Measurements from ENCODE around the gene PRKAR1B. TPM values are rescaled to one million over a fixed set of nuclear protein-coding genes. Genes with fewer than 3 reads are reported as not detected.
"Not testable (repeated sequence)": the region's sequence is repeated elsewhere in the genome, so short reads cannot be mapped to it uniquely, and the experiment has no call there.

The PRKAR1B gene
- polyA plus RNA-seq, 3 donors from 2014 or later, result 3.0 to 6.1 (median 3.9) TPM

GRCh38 chr7:652881-653280 is 74.2 kb downstream of the PRKAR1B start:
- DNase-seq, result no peak
- H3K27me3 Mint-ChIP-seq (ENCODE audit: low read depth in 3 of 3), result no peaks in the 10 kb centered on the region
- H3K4me3 Mint-ChIP-seq, result no peak overlapping the region
- H3K36me3 Mint-ChIP-seq, result no peaks in the 10 kb centered on the region
- no peak overlapping the region for H3K27ac Mint-ChIP-seq
- no peaks in the 10 kb centered on the region for H3K4me1 Mint-ChIP-seq
- no peaks in the 10 kb centered on the region for H3K9me3 Mint-ChIP-seq

- not testable (repeated sequence) for H3K27me3 Mint-ChIP-seq (ENCODE audit: low read depth in 3 of 3); H3K9me3 Mint-ChIP-seq; DNase-seq; H3K4me3 Mint-ChIP-seq; H3K27ac Mint-ChIP-seq; H3K4me1 Mint-ChIP-seq; H3K36me3 Mint-ChIP-seq
Measured at GRCh38 chr7:652167-652566, 74.9 kb downstream of the PRKAR1B start.

- H3K27ac Mint-ChIP-seq, result no peak overlapping the region
- no peaks in the 10 kb centered on the region for H3K4me1 Mint-ChIP-seq
- no peaks in the 10 kb centered on the region for H3K9me3 Mint-ChIP-seq
- DNase-seq, result peak in 1 of 3 donors; percentile 7
- H3K4me3 Mint-ChIP-seq, result no peak overlapping the region
- no peaks in the 10 kb centered on the region for H3K36me3 Mint-ChIP-seq
- no peaks in the 10 kb centered on the region for H3K27me3 Mint-ChIP-seq (ENCODE audit: low read depth in 3 of 3)
Measured at GRCh38 chr7:651032-651728, 75.9 kb downstream of the PRKAR1B start.

- H3K4me3 Mint-ChIP-seq, result no peak overlapping the region
- H3K27me3 Mint-ChIP-seq (ENCODE audit: low read depth in 3 of 3), result no peaks in the 10 kb centered on the region
- H3K36me3 Mint-ChIP-seq, result no peaks in the 10 kb centered on the region
- H3K9me3 Mint-ChIP-seq, result no peaks in the 10 kb centered on the region
- H3K4me1 Mint-ChIP-seq, result no peaks in the 10 kb centered on the region
- DNase-seq, result no peak
- H3K27ac Mint-ChIP-seq, result no peak overlapping the region
Measured at GRCh38 chr7:650339-651031, 76.6 kb downstream of the PRKAR1B start.

- no peaks in the 10 kb centered on the region for H3K36me3 Mint-ChIP-seq
- no peaks in the 10 kb centered on the region for H3K9me3 Mint-ChIP-seq
- H3K27me3 Mint-ChIP-seq (ENCODE audit: low read depth in 3 of 3), result peaks cover 0 to 2% (median 0%) of the 10 kb centered on the region in 3 donors
- H3K27ac Mint-ChIP-seq, result no peak overlapping the region
- DNase-seq, result no peak
- no peaks in the 10 kb centered on the region for H3K4me1 Mint-ChIP-seq
- H3K4me3 Mint-ChIP-seq, result no peak overlapping the region
Measured at GRCh38 chr7:646951-647350, 80.1 kb downstream of the PRKAR1B start.

- no peak overlapping the region for H3K27ac Mint-ChIP-seq
- no peaks in the 10 kb centered on the region for H3K4me1 Mint-ChIP-seq
- peaks cover 0 to 3% (median 0%) of the 10 kb centered on the region in 3 donors for H3K27me3 Mint-ChIP-seq (ENCODE audit: low read depth in 3 of 3)
- no peaks in the 10 kb centered on the region for H3K36me3 Mint-ChIP-seq
- no peak for DNase-seq
- no peak overlapping the region for H3K4me3 Mint-ChIP-seq
- no peaks in the 10 kb centered on the region for H3K9me3 Mint-ChIP-seq
Measured at GRCh38 chr7:646487-646886, 80.6 kb downstream of the PRKAR1B start.

GRCh38 chr7:645606-646005 is 81.5 kb downstream of the PRKAR1B start:
- peaks cover 0 to 4% of the 10 kb centered on the region in 2 donors for H3K4me1 Mint-ChIP-seq
- no peak overlapping the region for H3K27ac Mint-ChIP-seq
- no peak for DNase-seq
- no peaks in the 10 kb centered on the region for H3K36me3 Mint-ChIP-seq
- H3K27me3 Mint-ChIP-seq (ENCODE audit: low read depth in 3 of 3), result peaks cover 0 to 3% (median 0%) of the 10 kb centered on the region in 3 donors
- no peak overlapping the region for H3K4me3 Mint-ChIP-seq
- H3K9me3 Mint-ChIP-seq, result no peaks in the 10 kb centered on the region

- no peaks in the 10 kb centered on the region for H3K9me3 Mint-ChIP-seq
- no peaks in the 10 kb centered on the region for H3K36me3 Mint-ChIP-seq
- H3K27ac Mint-ChIP-seq, result no peak overlapping the region
- H3K4me1 Mint-ChIP-seq, result peaks cover 2 to 10% of the 10 kb centered on the region in 2 donors
- H3K4me3 Mint-ChIP-seq, result no peak overlapping the region
- peaks cover 0 to 3% (median 0%) of the 10 kb centered on the region in 3 donors for H3K27me3 Mint-ChIP-seq (ENCODE audit: low read depth in 3 of 3)
- DNase-seq, result no peak
Measured at GRCh38 chr7:644381-645305, 82.4 kb downstream of the PRKAR1B start.

- Mint-ChIP-seq H3K27me3 (ENCODE audit: low read depth in 3 of 3) (peaks cover 0 to 6% (median 0%) of the 10 kb centered on the region in 3 donors), H3K27ac (no peak overlapping the region), H3K4me3 (no peak overlapping the region), H3K36me3 (no peaks in the 10 kb centered on the region), H3K9me3 (no peaks in the 10 kb centered on the region), H3K4me1 (peaks cover 2 to 10% of the 10 kb centered on the region in 2 donors)
- no peak for DNase-seq
Measured at GRCh38 chr7:641966-642365, 85.1 kb downstream of the PRKAR1B start.

GRCh38 chr7:641269-641671 is 85.8 kb downstream of the PRKAR1B start:
- H3K9me3 Mint-ChIP-seq, result no peaks in the 10 kb centered on the region

GRCh38 chr7:638256-639011 is 88.6 kb downstream of the PRKAR1B start:
- Mint-ChIP-seq H3K36me3 (no peaks in the 10 kb centered on the region), H3K27me3 (ENCODE audit: low read depth in 3 of 3) (peaks cover 0 to 8% (median 2%) of the 10 kb centered on the region in 3 donors), H3K4me3 (no peak overlapping the region), H3K9me3 (no peaks in the 10 kb centered on the region), H3K27ac (no peak overlapping the region), H3K4me1 (peaks cover 5 to 10% of the 10 kb centered on the region in 2 donors)
- DNase-seq, result no peak

More at GRCh38 chr7:641269-641671, 85.8 kb downstream of the PRKAR1B start:
- Mint-ChIP-seq H3K4me1 (peaks cover 4 to 10% of the 10 kb centered on the region in 2 donors), H3K4me3 (no peak overlapping the region), H3K36me3 (no peaks in the 10 kb centered on the region), H3K27ac (no peak overlapping the region), H3K27me3 (ENCODE audit: low read depth in 3 of 3) (peaks cover 0 to 7% (median 2%) of the 10 kb centered on the region in 3 donors)
- no peak for DNase-seq

- H3K36me3 Mint-ChIP-seq, result no peaks in the 10 kb centered on the region
- DNase-seq, result no peak
- no peaks in the 10 kb centered on the region for H3K9me3 Mint-ChIP-seq
- peaks cover 0 to 8% (median 3%) of the 10 kb centered on the region in 3 donors for H3K27me3 Mint-ChIP-seq (ENCODE audit: low read depth in 3 of 3)
- H3K4me3 Mint-ChIP-seq, result no peak overlapping the region
- H3K4me1 Mint-ChIP-seq, result peaks cover 5 to 10% of the 10 kb centered on the region in 2 donors
- H3K27ac Mint-ChIP-seq, result no peak overlapping the region
Measured at GRCh38 chr7:637826-638225, 89.3 kb downstream of the PRKAR1B start.

GRCh38 chr7:636396-636795 is 90.7 kb downstream of the PRKAR1B start:
- peak; percentile 67 to 76 (median 68) for DNase-seq
- Mint-ChIP-seq H3K9me3 (no peaks in the 10 kb centered on the region), H3K4me1 (peaks cover 5 to 10% of the 10 kb centered on the region in 2 donors), H3K4me3 (peak overlapping the region in 2 of 5 donors; percentile 30 to 66), H3K27me3 (ENCODE audit: low read depth in 3 of 3) (peaks cover 0 to 5% (median 3%) of the 10 kb centered on the region in 3 donors), H3K27ac (peak overlapping the region; percentile 39 to 84 (median 68)), H3K36me3 (no peaks in the 10 kb centered on the region)
